H9 (cell line): ENCODE measurements around the gene NSD1. TPM values are rescaled to one million over a fixed set of nuclear protein-coding genes. Genes with fewer than 3 reads are reported as not detected.

Experiments used
- DNase-seq: peaks from one replicate; pipeline ENCODE4 v3.0.0-alpha.2; 2017
- H2AFZ ChIP-seq: one replicate; pipeline ENCODE4 v1.6.1; 2013; ENCODE audit warnings: mild to moderate bottlenecking, low read length, control low read depth, moderate library complexity
- H2AK5ac ChIP-seq: 2 replicates; pipeline ENCODE4 v1.6.1; 2013; ENCODE audit warnings: low read length, control low read depth, mixed read lengths; ENCODE audit not compliant: insufficient read length
- H2BK120ac ChIP-seq: one replicate; pipeline ENCODE4 v1.6.1; 2013; ENCODE audit warnings: low read depth, mild to moderate bottlenecking, low read length, control low read depth, inconsistent platforms; ENCODE audit not compliant: poor library complexity, severe bottlenecking
- H2BK12ac ChIP-seq: 2 replicates; pipeline ENCODE4 v1.6.1; 2013; ENCODE audit warnings: low read length, control low read depth, mixed read lengths, low read depth; ENCODE audit not compliant: insufficient read length
- H2BK15ac ChIP-seq: 2 replicates; pipeline ENCODE4 v1.6.1; 2013; ENCODE audit warnings: low read depth, low read length, control low read depth
- H2BK20ac ChIP-seq: one replicate; pipeline ENCODE4 v1.6.1; 2013; ENCODE audit warnings: low read depth, mild to moderate bottlenecking, low read length, control low read depth, inconsistent platforms; ENCODE audit not compliant: poor library complexity, severe bottlenecking
- H2BK5ac ChIP-seq: 2 replicates; pipeline ENCODE4 v1.6.1; 2013; ENCODE audit warnings: low read length, control low read depth, mixed read lengths; ENCODE audit not compliant: insufficient read length
- H3K14ac ChIP-seq: 2 replicates; pipeline ENCODE4 v1.6.1; 2013; ENCODE audit warnings: low read length, control low read depth; ENCODE audit not compliant: insufficient read depth
- H3K18ac ChIP-seq: 2 replicates; pipeline ENCODE4 v1.6.1; 2013; ENCODE audit warnings: low read depth, mild to moderate bottlenecking, mixed read lengths, low read length, control low read depth; ENCODE audit not compliant: insufficient read length
- H3K23ac ChIP-seq: 2 replicates; pipeline ENCODE4 v1.6.1; 2013; ENCODE audit warnings: low read length, control low read depth, mixed read lengths, low read depth; ENCODE audit not compliant: insufficient read length
- H3K23me2 ChIP-seq: 2 replicates; pipeline ENCODE4 v1.6.1; 2013; ENCODE audit warnings: low read depth, mild to moderate bottlenecking, mixed read lengths, low read length, control low read depth; ENCODE audit not compliant: insufficient read length, poor library complexity, severe bottlenecking
- H3K27ac ChIP-seq: 2 replicates; pipeline ENCODE4 v1.5.1; 2013; ENCODE audit warnings: low read length, control low read depth, mixed read lengths, low read depth; ENCODE audit not compliant: insufficient read length
- H3K27me3 ChIP-seq: 2 replicates; pipeline ENCODE4 v1.6.1; 2013; ENCODE audit warnings: low read length, control low read depth, inconsistent platforms; ENCODE audit not compliant: insufficient read depth
- H3K4ac ChIP-seq: 2 replicates; pipeline ENCODE4 v1.6.1; 2013; ENCODE audit warnings: low read depth, mild to moderate bottlenecking, control low read depth, inconsistent platforms, low read length, moderate library complexity
- H3K4me1 ChIP-seq: 2 replicates; pipeline ENCODE4 v1.6.1; 2013; ENCODE audit warnings: low read length, control low read depth, inconsistent platforms; ENCODE audit not compliant: insufficient read depth
- H3K4me2 ChIP-seq: 2 replicates; pipeline ENCODE4 v1.6.1; 2013; ENCODE audit warnings: low read length, control low read depth, mixed read lengths; ENCODE audit not compliant: insufficient read length, insufficient read depth
- H3K56ac ChIP-seq: 2 replicates; pipeline ENCODE4 v1.6.1; 2013; ENCODE audit warnings: low read depth, mild to moderate bottlenecking, mixed read lengths, low read length, control low read depth; ENCODE audit not compliant: insufficient read length
- H3K79me1 ChIP-seq: 2 replicates; pipeline ENCODE4 v1.6.1; 2013; ENCODE audit warnings: low read depth, mild to moderate bottlenecking, moderate library complexity, low read length, control low read depth, inconsistent platforms; ENCODE audit not compliant: insufficient read depth, poor library complexity, severe bottlenecking
- H3K79me2 ChIP-seq: 2 replicates; pipeline ENCODE4 v1.6.1; 2013; ENCODE audit warnings: low read length, control low read depth, inconsistent platforms; ENCODE audit not compliant: insufficient read depth
- H3K9ac ChIP-seq: 2 replicates; pipeline ENCODE4 v1.6.1; 2013; ENCODE audit warnings: low read length, control low read depth, mixed read lengths; ENCODE audit not compliant: insufficient read length; ENCODE audit errors: extremely low read depth
- H3K9me3 ChIP-seq: one replicate; pipeline ENCODE4 v1.6.1; 2013; ENCODE audit warnings: low read depth, low read length, inconsistent platforms; ENCODE audit not compliant: control insufficient read depth
- H3T11ph ChIP-seq: one replicate; pipeline ENCODE4 v1.6.1; 2013; ENCODE audit warnings: mild to moderate bottlenecking, low read length, control low read depth, inconsistent platforms
- H4K20me1 ChIP-seq: one replicate; pipeline ENCODE4 v1.6.1; 2013; ENCODE audit not compliant: control insufficient read depth, insufficient read length, insufficient read depth
- H4K5ac ChIP-seq: 2 replicates; pipeline ENCODE4 v1.6.1; 2013; ENCODE audit warnings: low read depth, mild to moderate bottlenecking, mixed read lengths, low read length, control low read depth; ENCODE audit not compliant: insufficient read length
- H4K8ac ChIP-seq: replicated peaks from 2 replicates; pipeline ENCODE4 v1.6.1; 2013; ENCODE audit warnings: low read length, control low read depth, mixed read lengths, low read depth; ENCODE audit not compliant: insufficient read length
- H4K91ac ChIP-seq: 2 replicates; pipeline ENCODE4 v1.6.1; 2013; ENCODE audit warnings: low read depth, mild to moderate bottlenecking, moderate library complexity, mixed read lengths, low read length, control low read depth; ENCODE audit not compliant: insufficient read length
- H3K27ac Mint-ChIP-seq, 3 experiments: 2 replicates in 2 of 3; 3 replicates in 1 of 3; pipeline ENCODE4 v1.8.0; 2020 to 2021; ENCODE audit warnings: mixed read lengths in 3 of 3, mild to moderate bottlenecking in 1 of 3, moderate library complexity in 1 of 3
- H3K27me3 Mint-ChIP-seq: 2 replicates; pipeline ENCODE4 v1.8.0; 2021; ENCODE audit warnings: low read depth, mild to moderate bottlenecking, moderate library complexity, mixed read lengths
- H3K36me3 Mint-ChIP-seq, 3 experiments: 2 replicates in 2 of 3; 3 replicates in 1 of 3; pipeline ENCODE4 v1.8.0; 2020 to 2021; ENCODE audit warnings: low read depth in 3 of 3, mixed read lengths in 3 of 3; ENCODE audit not compliant: insufficient read depth in 1 of 3
- H3K4me1 Mint-ChIP-seq, 2 experiments: 2 replicates each; pipeline ENCODE4 v1.8.0; 2020; ENCODE audit warnings: mixed read lengths in 2 of 2
- H3K4me3 Mint-ChIP-seq, 2 experiments: 2 replicates in 1 of 2; 3 replicates in 1 of 2; pipeline ENCODE4 v1.8.0; 2020 to 2021; ENCODE audit warnings: mild to moderate bottlenecking in 2 of 2, mixed read lengths in 2 of 2, moderate library complexity in 1 of 2
- H3K9me3 Mint-ChIP-seq, 2 experiments: 2 replicates in 1 of 2; 3 replicates in 1 of 2; pipeline ENCODE4 v1.8.0; 2020; ENCODE audit warnings: mild to moderate bottlenecking in 2 of 2, mixed read lengths in 2 of 2, moderate library complexity in 1 of 2
- CTCF ChIP-seq: fragments of 200-600 bp; sonication (generic); conservative IDR thresholded peaks from 3 replicates; pipeline ENCODE4 v1.8.0; 2021; ENCODE audit warnings: antibody characterized with exemption, mild to moderate bottlenecking
- WGBS: extraction: QIAGEN DNeasy Blood & Tissue Kit; methylation state at CpG from one replicate; pipeline ENCODE4 v1.1.7; 2013; ENCODE audit warnings: missing lambda C conversion rate, low lambda C conversion rate, mixed read lengths; ENCODE audit not compliant: insufficient read length; ENCODE audit errors: extremely low coverage; 5-methylcytosine and 5-hydroxymethylcytosine counted together
- total RNA-seq: library from RNA; stranded (reverse); gene quantifications from 2 replicates; pipeline ENCODE4 v1.2.1, GENCODE V29; 2021

Gene NSD1
- total RNA-seq, 1 experiment from 2014 or later = 213 TPM

- Mint-ChIP-seq H3K4me1 (peaks cover 20 to 24% of the 10 kb centered on the region in 2 experiments), H3K27me3 (no peaks in the 10 kb centered on the region; the same call in 1 of the 2 replicates), H3K9me3 (no peaks in the 10 kb centered on the region), H3K4me3 (no peak overlapping the region), H3K27ac (no peak overlapping the region), H3K36me3 (peaks cover 4 to 31% (median 31%) of the 10 kb centered on the region in 3 experiments; a peak in 6 of 7 replicates)
- Histone ChIP-seq H4K20me1 (no peaks in the 10 kb centered on the region), H3K79me1 (peaks cover 4% of the 10 kb centered on the region), H2BK12ac (no peak overlapping the region), H3K18ac (no peak overlapping the region), H4K5ac (no peak overlapping the region), H4K91ac (no peak overlapping the region), H3K14ac (no peak overlapping the region), H2BK120ac (no peak overlapping the region), H4K8ac (no peak overlapping the region), H2BK5ac (no peak overlapping the region), H3K4me2 (no peak overlapping the region), H3K56ac (no peak overlapping the region), H3K23me2 (peaks cover 7% of the 10 kb centered on the region), H2AK5ac (no peak overlapping the region), H2AFZ (no peak overlapping the region), H3K79me2 (peaks cover 19% of the 10 kb centered on the region), H3K9ac (no peak overlapping the region), H2BK15ac (no peak overlapping the region), H3K27ac (no peak overlapping the region), H3K27me3 (no peaks in the 10 kb centered on the region), H3K9me3 (no peaks in the 10 kb centered on the region), H3K4me1 (peaks cover 3% of the 10 kb centered on the region; the same call in 1 of the 2 replicates), H3K4ac (no peak overlapping the region), H3T11ph (no peak overlapping the region), H3K23ac (no peak overlapping the region), H2BK20ac (no peak overlapping the region)
- DNase-seq = no peak
- WGBS = no CpG with 5 or more reads among the region's 4 CpGs
- TF ChIP-seq CTCF = no peak
Observed at GRCh38 chr5:177347699-177348098, 214.1 kb downstream of the NSD1 start.
